WERI-Rb-1 (cell line): ENCODE data around the gene PKDREJ.

Source experiments
- DNase-seq: peaks from one replicate; pipeline ENCODE4 v3.0.0-alpha.2; 2020
- H3K27ac ChIP-seq: fragments of 250-450 bp; sonication (Bioruptor Pico); 2 replicates; pipeline ENCODE4 v1.5.1; 2020; ENCODE audit warnings: mild to moderate bottlenecking, moderate library complexity
- H3K27me3 ChIP-seq: fragments of 250-450 bp; sonication (Bioruptor Pico); 2 replicates; pipeline ENCODE4 v1.5.1; 2021; ENCODE audit warnings: mild to moderate bottlenecking, low read depth, moderate library complexity; ENCODE audit not compliant: insufficient read depth, severe bottlenecking
- H3K36me3 ChIP-seq: fragments of 250-450 bp; sonication (Bioruptor Pico); 2 replicates; pipeline ENCODE4 v1.5.1; 2020; ENCODE audit warnings: mild to moderate bottlenecking, moderate library complexity
- H3K4me3 ChIP-seq: 2 replicates; pipeline ENCODE4 v1.5.1; 2011; ENCODE audit warnings: low read depth, mild to moderate bottlenecking, control low read depth, low read length
- H3K9me3 ChIP-seq: fragments of 250-450 bp; sonication (Bioruptor Pico); 2 replicates; pipeline ENCODE4 v1.5.1; 2021; ENCODE audit warnings: mild to moderate bottlenecking, moderate library complexity; ENCODE audit not compliant: severe bottlenecking
- CTCF ChIP-seq: IDR thresholded peaks from 2 replicates; pipeline ENCODE4 v1.5.1; 2011; ENCODE audit warnings: low read depth, mild to moderate bottlenecking, control low read depth, inconsistent platforms, low read length

Gene PKDREJ

GRCh38 chr22:46286006-46286405, 22.9 kb upstream of the PKDREJ start:
- H3K9me3 ChIP-seq: no peaks in the 10 kb centered on the region
- no peaks in the 10 kb centered on the region for H3K27me3 ChIP-seq
- TF ChIP-seq CTCF: no peak
- no peak overlapping the region for H3K27ac ChIP-seq
- H3K36me3 ChIP-seq: peaks cover 23% of the 10 kb centered on the region
- H3K4me3 ChIP-seq: no peak overlapping the region
- no peak for DNase-seq

- H3K36me3 ChIP-seq: peaks cover 51% of the 10 kb centered on the region
These were observed 18.9 kb upstream of the PKDREJ start for GRCh38 chr22:46281866-46282678.

DNA sequence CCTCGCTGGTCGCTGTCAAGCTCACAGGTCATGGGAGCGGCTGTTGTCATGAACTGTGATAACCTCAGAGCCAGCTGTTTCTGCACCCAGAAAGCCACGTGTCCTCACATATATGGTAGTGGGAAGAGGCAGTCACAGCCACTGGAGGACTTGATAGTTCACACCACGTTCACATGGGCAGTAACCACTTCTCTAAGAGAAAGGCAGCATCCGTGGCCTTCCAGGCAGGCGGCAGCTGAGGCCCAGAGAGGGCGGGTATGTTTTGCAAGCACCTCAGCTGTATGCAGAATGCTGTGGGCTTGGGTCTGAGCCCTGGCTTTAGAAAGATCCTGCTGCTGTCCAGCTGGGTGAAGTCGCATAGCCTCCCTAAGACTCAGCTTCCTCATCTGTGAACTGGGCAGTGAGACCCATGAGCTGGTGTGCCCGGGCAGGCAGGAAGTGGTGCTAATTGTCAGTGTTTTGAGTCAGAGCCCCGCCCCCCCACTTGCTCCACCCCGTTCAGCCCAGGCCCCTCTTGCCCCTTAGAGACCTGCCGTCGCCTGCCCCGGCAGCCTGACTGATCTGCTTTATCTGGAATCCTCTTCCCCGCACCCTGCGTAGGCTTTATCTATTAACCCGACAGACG, 18.0 kb upstream of the PKDREJ start:
- TF ChIP-seq CTCF: no peak
- no peak overlapping the region for H3K27ac ChIP-seq
- no peak overlapping the region for H3K4me3 ChIP-seq
- no peaks in the 10 kb centered on the region for H3K9me3 ChIP-seq
- no peak for DNase-seq
- no peaks in the 10 kb centered on the region for H3K27me3 ChIP-seq
- peaks cover 56% of the 10 kb centered on the region for H3K36me3 ChIP-seq

More at GRCh38 chr22:46281866-46282678, 18.9 kb upstream of the PKDREJ start:
- no peak overlapping the region for H3K27ac ChIP-seq
- TF ChIP-seq CTCF: no peak
- no peaks in the 10 kb centered on the region for H3K9me3 ChIP-seq
- H3K27me3 ChIP-seq: no peaks in the 10 kb centered on the region
- DNase-seq: no peak
- no peak overlapping the region for H3K4me3 ChIP-seq

DNA sequence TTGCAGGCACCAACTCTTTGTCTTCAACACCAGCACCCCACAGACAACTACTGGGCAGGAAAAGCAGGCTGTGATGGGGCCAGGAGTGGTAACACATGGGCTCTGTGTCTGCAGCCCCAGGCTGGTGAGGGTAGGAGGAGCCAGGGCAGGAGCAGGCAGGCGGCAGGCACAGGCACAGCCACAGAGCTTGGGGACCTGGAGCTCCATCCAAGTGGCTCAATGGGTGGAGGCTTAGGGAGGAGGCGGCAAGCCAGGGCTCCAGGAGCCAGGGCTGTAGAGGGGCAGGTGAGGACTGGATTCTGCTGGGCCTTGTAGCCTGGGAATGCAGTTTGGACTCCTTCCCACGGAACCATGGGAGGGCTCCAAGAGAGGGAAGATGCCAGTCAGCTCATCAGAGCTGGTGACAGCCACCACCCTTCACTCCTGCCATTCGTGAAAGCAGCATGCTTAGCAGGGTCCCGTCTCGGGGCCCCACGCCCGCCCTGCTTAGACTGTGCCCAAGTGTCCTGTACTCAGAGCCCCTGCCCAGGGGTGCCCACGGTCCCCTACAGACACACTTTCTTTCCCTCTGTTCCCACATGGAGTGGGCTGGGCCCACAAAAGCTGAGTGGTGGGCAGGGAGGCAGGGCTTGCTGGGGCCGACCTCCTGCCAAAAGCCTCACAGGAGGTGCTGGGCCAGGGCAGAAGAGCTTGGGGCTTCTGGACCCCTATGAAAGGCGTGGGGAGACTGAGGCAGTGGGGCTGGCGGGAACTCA, 17.1 kb upstream of the PKDREJ start:
- DNase-seq: no peak

More for the DNA sequence above, 17.1 kb upstream of the PKDREJ start:
- H3K27ac ChIP-seq: no peak overlapping the region
- no peak overlapping the region for H3K4me3 ChIP-seq
- H3K9me3 ChIP-seq: no peaks in the 10 kb centered on the region
- H3K27me3 ChIP-seq: no peaks in the 10 kb centered on the region
- peaks cover 61% of the 10 kb centered on the region for H3K36me3 ChIP-seq
- no peak for TF ChIP-seq CTCF
